SK-MEL-5 (cell line): ENCODE results near the gene DPEP1. TPM values are rescaled to one million over a fixed set of nuclear protein-coding genes. Genes with fewer than 3 reads are reported as not detected.

Experiments used
- DNase-seq: peaks from one replicate; pipeline ENCODE4 v3.0.0-alpha.2; 2016; ENCODE audit warnings: low read depth, low spot score
- in situ Hi-C: cut with HindIII; loops from 2 replicates; pipeline ENCODE4 v1.10.0; 2016; ENCODE audit warnings: low sequenced_read_pairs, high pct_unique_total_duplicates, low pct_unique_long_range_greater_than_20kb
- total RNA-seq: library from RNA; depleted of rRNA; stranded (reverse); fragments of >200 nt; shearing (Covaris generic); gene quantifications from 2 replicates; pipeline ENCODE4 v1.2.3, GENCODE V29; 2014

DPEP1 gene
- total RNA-seq, 1 experiment from 2014 or later, result 0.53 TPM

GRCh38 chr16:89589241-89589926, 24.1 kb upstream of the DPEP1 start:
- no peak for DNase-seq
- in situ Hi-C loops, result no loop called here

DNA sequence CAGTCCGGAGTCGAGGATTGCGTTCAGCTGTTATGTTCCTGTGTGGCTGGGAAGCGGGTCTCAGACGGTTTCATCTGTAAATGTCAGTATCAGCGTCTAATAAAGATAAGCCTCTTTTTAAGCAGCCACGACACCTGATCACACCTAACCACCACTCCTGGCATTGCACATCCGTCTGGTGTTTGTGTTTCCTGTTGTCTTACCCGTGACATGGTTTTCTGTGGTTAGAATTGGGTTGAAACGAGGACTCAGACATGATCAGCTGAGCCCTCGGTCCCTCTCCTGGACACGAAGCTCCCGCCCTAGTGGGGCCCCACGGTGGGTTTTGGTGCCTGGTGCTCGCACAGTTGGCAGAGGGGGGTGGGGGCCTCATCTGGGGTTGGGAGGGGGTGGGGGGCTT, 19.6 kb upstream of the DPEP1 start:
- no peak for DNase-seq
- in situ Hi-C loops, result no loop called here

DNA sequence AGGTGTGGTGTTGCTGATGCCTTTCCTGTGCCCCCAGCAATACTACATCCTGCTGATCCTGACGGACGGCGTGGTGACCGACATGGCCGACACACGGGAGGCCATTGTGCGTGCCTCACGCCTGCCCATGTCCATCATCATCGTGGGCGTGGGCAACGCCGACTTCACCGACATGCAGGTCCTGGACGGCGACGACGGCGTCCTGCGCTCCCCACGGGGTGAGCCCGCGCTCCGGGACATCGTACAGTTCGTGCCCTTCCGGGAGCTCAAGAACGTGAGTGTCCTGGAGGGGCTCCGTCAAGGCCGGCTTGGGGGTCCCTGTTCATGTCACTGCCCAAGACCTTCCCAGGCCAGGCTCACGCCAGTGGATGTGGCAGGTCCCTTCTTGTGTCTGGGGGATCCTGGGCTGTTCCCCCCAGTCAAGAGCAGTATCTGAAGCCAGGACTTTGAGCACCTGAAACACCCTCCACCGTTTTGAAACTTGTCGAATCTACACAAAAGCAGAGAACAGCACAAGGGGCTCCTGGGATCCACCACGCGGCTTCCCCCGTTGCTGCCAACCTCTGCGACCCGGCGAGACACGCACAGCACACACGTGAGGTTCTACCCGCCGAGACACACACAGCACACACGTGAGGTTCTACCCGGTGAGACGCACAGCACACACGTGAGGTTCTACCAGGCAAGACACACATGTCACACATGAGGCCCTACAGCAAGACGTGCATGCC, 17.9 kb upstream of the DPEP1 start:
- DNase-seq, result no peak
- in situ Hi-C loops, result no loop called here

DNA sequence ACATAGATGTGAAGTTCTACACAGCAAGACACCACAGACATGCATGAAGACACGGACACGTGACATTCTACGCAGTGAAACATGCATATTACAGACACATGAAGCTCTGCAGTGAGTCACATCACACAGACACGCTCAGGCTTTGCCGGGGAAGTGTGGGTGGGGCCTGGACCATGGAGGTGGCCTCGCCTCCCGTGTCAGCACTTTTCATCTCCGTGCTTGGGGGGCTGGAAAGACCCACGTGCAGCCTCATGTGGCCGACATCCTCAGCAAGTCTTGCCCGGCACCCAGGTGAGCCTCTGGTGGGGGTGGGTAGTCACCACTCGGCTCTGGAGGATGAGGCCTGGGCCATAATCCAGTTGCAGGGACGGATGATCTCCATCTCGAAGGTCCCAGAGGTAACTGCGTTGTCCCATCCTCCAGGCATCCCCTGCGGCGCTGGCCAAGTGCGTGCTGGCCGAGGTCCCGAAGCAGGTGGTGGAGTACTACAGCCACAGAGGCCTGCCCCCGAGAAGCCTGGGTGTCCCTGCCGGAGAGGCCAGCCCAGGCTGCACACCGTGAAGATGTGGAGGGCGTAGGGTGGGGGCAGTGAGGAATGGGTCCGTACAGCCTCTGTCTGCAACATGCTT, 17.3 kb upstream of the DPEP1 start:
- DNase-seq, result no peak
- in situ Hi-C loops, result no loop called here

- no peak for DNase-seq
- in situ Hi-C loops, result no loop called here
These were observed 16.3 kb upstream of the DPEP1 start for GRCh38 chr16:89596957-89597649.

- no peak for DNase-seq
- in situ Hi-C loops, result no loop called here
These were observed 15.2 kb upstream of the DPEP1 start for GRCh38 chr16:89598199-89598598.

DNA sequence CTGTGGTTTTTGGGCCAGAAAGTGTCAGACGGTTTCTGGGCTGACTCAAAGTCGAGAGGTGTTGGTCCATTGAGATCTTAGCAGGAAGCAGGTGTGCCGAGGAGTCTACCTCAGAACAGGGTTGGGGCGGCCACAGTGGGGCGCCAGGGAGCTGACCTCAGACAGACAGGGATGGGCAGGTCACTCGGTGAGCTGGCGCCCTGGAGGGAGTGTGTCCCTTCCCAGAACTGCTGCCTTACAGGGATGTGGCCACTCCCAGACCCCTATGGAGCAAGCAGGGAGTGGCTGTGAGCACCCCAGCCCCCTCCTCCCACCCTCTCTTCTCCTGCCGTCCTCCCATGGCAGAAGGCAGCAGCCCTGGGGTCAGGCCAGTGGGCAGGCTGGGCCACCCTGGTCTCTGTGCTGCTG, 14.0 kb upstream of the DPEP1 start:
- peak; percentile 40 for DNase-seq
- in situ Hi-C loops, result no loop called here

DNA sequence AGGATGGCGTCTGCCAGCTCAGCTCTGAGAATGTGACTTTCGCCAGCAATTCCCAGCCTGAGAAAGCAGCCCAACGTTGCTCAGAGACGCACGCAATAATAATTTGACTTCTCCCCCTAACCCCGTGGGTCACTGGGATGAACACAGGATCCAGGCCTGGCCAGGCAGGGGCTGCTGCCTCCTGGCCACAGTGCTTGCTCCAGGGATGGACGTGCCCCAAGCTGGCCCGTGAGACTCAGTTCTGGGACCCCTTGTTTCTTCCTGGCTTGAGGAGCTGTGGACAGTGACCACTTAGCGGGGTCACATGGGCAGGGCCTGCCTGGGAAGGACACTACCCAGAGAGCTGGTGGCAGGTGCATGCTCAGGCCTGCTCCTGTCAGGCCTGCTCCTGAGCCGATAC, 13.5 kb upstream of the DPEP1 start:
- in situ Hi-C loops, result no loop called here
- DNase-seq, result no peak

DNA sequence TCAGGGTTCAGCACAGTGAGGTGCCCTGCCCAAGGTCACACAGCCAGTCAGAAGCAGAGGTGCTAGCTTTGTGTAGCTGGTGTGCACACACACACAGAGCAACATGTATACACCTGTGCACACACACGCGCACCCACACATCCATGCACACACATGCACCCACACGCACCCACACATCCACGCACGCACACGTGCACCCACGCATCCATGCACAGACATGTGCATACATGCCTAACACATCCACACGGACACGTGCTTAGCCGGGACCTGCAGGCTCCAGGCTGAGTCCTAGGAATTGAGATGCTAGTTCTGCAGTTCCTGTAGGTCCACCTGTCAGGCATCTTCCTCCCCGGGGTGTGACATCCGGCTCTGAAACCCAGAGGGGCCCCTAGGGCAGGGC, 13.0 kb upstream of the DPEP1 start:
- no peak for DNase-seq
- in situ Hi-C loops, result no loop called here

DNA sequence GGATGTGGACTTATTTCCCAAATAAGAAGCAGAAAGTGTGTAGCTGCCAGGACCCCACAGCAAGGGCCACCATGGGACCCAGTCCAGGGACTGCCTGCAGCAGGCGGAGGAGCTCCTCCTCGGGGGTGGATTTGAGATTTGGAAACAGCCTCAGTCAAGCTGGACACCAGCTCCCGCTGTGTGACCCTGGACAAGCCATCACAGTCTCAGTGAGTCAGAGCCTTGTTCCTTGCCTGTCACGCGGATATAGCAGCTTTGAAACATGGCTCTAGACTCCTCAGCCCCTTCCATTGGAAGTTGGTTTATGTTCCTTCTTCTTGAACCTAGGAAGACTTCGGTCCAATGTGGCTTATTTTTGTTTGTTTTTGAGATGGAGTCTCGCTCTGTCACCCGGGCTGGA, 12.5 kb upstream of the DPEP1 start:
- in situ Hi-C loops, result no loop called here
- no peak for DNase-seq

DNA sequence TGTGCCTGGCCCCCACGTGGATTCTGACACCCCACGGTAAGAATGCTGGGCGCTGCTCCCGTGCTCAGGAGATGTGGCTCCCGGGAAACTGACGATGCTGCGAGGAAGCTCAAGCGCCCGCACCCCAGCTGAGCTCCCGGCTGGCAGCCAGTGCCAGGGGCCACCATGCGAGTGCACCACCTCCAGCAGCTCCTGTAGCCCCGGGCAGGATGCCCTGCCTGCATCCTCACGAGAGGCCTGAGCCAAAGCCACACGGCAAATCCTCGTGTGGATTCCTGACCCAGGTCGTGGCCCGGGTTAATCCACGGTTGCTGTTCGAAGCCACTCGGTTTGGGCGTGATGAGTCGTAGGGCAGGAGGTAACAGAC, 11.6 kb upstream of the DPEP1 start:
- in situ Hi-C loops, result no loop called here

GRCh38 chr16:89602273-89602951, 11.0 kb upstream of the DPEP1 start:
- in situ Hi-C loops, result no loop called here
- no peak for DNase-seq

More for the DNA sequence above, 11.6 kb upstream of the DPEP1 start:
- DNase-seq, result no peak

DNA sequence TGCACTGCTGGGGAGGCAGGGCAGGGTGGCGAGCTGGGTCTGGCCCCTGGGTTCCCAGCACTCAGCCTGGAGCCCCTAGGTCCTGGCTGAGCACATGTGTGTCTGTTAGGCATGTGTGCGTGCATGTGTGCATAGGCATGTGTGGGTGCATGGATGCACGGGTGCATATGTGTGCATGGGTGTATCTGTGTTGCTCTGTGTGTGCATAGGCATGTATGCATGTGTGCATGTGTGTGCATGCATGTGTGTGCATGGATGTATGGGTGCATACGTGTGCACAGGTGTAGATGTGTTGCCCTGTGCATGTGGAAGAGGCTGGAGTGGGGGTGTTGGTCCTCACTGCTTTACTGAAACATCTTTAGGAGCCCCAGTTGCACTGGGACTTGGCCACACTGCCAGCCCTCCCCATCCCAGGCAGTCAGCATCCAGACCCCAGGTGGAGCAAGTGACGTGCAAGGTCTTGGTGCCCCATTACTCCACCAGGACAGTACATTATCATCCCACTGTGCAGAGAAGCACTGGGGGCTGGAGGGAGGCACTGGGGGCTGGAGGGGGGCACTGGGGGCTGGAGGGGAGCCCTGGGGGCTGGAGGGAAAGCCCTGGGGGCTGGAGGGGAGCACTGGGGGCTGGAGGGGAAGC, 10.4 kb upstream of the DPEP1 start:
- in situ Hi-C loops, result no loop called here
- DNase-seq, result no peak

- in situ Hi-C loops, result no loop called here
- DNase-seq, result no peak
These were observed 8.7 kb upstream of the DPEP1 start for GRCh38 chr16:89604764-89605163.

GRCh38 chr16:89605186-89605970, 8.1 kb upstream of the DPEP1 start:
- DNase-seq, result no peak
- in situ Hi-C loops, result no loop called here

DNA sequence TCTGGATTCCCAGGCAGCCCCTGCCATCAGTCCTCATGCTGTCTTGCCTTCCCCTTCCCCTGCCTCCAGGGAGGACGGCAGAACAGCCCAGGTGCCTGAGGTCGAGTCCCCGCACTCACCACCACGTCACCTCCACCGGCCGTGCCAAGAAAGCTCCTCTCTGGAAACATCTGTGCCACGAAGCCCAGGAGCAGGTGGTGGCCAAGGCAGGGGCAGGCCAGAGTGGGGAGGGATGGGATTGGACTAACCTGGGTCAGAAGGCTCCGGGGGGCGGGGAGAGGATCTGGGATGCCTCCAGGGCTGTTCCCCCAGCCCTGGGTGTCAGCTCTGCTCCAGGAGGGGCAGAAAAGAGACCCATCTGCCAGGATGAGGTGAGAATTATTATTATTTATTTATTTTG, 7.4 kb upstream of the DPEP1 start:
- in situ Hi-C loops, result no loop called here
- DNase-seq, result no peak

GRCh38 chr16:89607453-89607852, 6.0 kb upstream of the DPEP1 start:
- DNase-seq, result no peak
- in situ Hi-C loops, result no loop called here
